ENCODE data around the gene KLHL26.

DNA sequence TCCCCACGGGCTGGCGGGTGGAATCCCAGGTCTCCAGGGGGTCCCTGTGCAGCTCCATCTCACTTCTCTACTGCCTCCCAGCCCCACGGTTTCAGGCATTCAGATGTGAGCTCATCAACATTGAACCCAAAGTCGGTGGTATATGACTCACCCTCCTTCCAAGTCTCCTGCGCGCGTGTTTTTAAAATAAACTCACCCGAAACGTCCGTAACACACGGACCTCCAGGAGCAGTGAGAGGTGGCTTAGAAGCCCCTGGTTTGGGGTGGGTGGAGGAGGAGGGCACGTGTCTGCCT lies 32.6 kb downstream of the KLHL26 start:
- TF ChIP-seq CTCF (IDR thresholded peaks at IDR 0.05) (no peak), POLR2AphosphoS5 (IDR thresholded peaks at IDR 0.05; ENCODE audit: insufficient read depth in 1 of 2, low read depth in 1 of 2) (no peak)

All from vagina (tissue), 2 donors.